Measurements from ENCODE around the gene BEST2.

The BEST2 gene

GRCh38 chr19:12806242-12807081, 54.9 kb downstream of the BEST2 start, which contains the start of gene RNASEH2A:
Gene RNASEH2A, plus strand, starts transcription at chr19:12806584. Its CDS starts 90 bp downstream, at chr19:12806674.
- peak within 1 kb of the TSS; percentile 86 for H3K4me3 ChIP-seq (ENCODE audit: low read depth, low read length)
- TF ChIP-seq CTCF (IDR thresholded peaks at IDR 0.05; ENCODE audit: borderline replicate concordance, insufficient read depth, low read depth, low read length) = no peak

Data from GM12875 (cell line).